Activated gamma-delta T cell treated with anti-CD3 and anti-CD28 coated beads, Interleukin-2, amount 50 U/mL, for 16 hours (primary cell): ENCODE measurements around the gene DPH1.
A peak's percentile ranks its signal among the peaks of the same experiment; 100 is the strongest.

ENCODE experiments used
- DNase-seq: peaks from one replicate; pipeline ENCODE4 v3.0.0-alpha.2; 2020; ENCODE audit warnings: low read depth

Gene DPH1

GRCh38 chr17:2027528-2028233 lies 2.3 kb upstream of the DPH1 start:
- DNase-seq = no peak

DNA sequence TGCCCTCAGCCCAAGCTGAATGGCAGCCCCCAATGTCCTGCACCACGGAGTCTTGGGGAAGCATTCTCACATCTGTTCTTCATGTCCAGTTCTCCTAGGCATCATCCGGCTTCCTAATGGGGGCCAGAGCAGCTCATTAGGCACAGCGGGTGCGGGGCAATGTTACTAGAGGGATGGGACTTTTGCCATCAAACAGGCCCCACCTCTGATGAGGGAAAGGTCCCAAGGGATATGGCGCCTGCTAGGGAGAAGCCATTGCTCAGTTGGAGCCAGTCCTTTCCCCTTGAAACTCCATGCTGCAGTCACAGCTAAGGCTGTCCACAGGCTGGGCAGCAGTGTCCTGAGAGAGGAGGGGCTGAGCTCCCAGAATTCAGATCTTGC lies 1.7 kb upstream of the DPH1 start:
- no peak for DNase-seq

DNA sequence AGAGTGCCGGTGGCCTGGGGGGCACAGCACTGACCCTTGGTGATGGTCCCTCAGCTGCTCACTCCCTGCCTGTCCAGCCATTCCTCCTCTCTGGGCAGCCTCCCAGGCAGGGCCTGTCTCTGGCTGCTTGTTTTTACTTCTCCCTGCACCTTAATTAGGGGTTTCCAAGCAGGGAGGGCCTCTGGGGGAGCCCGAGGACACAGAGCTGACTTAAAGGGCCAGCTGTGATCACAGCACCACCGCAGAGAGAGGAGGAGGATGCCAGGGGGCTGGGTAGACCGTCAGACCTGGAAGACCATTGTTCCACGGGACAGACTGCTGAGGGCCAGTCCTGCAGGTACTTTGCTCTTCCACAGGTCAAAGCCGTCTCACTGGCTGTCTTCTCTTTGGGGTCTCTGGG lies 1.2 kb upstream of the DPH1 start:
- DNase-seq = no peak

- DNase-seq = no peak
Measured at GRCh38 chr17:2030779-2031163, 818 bp downstream of the DPH1 start.

DNA sequence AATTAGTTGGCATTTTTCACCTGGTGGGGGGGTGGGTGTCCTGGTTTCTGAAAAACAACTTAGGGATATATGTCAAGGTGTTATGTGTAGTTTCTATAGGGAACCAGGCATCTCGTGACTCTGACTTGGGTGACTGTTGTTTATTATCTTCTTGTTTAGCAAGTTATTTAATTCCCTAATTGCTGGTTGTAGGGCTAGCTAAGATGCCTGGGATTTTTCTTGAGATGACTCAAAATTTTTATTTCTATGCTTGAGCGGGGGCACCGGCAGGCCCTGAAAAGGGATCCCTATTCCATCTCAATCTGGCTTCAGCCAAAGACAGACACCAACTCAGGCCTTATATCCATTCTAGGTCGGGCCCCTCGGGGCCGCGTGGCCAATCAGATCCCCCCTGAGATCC lies 3.2 kb downstream of the DPH1 start:
- DNase-seq = no peak

DNA sequence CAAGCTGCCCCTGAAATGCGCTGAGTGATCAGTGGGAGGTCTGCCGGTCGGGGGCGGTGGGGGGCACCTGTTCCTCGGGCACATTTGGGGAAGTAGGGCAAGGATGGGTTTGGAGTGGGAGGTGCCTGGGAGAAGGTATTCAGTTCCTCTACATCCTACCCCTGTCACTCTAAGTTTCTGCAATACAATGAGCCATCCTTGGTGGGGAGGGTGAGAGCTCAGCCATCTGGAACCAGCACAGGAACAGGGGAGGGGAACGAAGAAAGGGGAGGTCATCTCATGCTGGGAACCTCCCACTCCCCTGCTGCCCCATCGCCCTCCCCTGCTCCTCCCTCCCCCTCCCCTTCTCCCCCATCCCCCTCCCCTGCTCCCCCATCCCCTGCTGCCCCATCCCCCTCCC lies 4.2 kb downstream of the DPH1 start:
- no peak for DNase-seq

- no peak for DNase-seq
Measured at GRCh38 chr17:2034806-2035540, 5.0 kb downstream of the DPH1 start.

- no peak for DNase-seq
Measured at GRCh38 chr17:2035541-2036488, 5.9 kb downstream of the DPH1 start.

GRCh38 chr17:2037155-2037554 lies 7.2 kb downstream of the DPH1 start:
- DNase-seq = no peak

DNA sequence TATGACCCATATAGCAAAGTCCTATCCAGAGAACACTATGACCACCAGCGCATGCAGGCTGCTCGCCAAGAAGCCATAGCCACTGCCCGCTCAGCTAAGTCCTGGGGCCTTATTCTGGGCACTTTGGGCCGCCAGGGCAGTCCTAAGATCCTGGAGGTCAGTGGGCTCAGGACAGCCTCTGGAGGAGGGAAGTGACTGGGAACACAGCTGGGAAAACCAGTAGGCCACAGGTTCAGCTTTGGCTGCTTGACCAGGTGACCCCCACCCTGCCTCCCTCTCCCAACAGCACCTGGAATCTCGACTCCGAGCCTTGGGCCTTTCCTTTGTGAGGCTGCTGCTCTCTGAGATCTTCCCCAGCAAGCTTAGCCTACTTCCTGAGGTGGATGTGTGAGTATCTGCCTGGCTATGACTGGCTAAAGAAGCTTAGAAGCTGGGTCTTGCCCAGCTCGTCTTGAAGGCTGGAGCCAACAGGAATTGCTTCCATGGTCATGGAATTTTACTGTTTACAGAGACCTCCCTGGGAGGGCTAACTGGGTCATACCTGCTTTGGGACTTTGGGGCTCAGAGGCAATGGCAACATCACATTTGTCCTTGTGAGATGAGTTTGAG lies 10.4 kb downstream of the DPH1 start:
- no peak for DNase-seq

DNA sequence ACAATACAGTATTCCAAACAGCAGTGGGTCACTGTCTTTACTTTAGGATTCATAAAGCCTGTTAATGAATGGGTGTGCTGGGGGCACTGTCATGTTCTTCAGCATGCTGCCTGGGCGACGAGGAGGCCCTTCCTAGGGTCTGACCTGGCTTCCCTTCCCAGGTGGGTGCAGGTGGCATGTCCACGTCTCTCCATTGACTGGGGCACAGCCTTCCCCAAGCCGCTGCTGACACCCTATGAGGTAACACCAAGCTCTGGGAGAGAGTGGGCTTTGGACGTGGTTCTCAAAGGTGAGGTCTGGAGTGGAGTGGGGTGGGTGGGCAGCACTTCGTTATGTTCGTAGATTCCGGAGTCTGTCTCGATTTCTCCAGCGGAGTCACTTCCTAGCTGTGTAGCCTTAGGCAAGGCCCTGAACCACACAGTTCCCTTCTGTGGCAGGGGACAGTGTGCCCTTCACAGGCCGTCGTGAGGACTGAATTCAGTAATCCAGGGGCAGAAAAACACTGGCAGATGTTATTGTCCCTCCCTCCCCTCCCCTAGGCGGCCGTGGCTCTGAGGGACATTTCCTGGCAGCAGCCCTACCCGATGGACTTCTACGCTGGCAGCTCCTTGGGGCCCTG lies 11.1 kb downstream of the DPH1 start:
- no peak for DNase-seq

DNA sequence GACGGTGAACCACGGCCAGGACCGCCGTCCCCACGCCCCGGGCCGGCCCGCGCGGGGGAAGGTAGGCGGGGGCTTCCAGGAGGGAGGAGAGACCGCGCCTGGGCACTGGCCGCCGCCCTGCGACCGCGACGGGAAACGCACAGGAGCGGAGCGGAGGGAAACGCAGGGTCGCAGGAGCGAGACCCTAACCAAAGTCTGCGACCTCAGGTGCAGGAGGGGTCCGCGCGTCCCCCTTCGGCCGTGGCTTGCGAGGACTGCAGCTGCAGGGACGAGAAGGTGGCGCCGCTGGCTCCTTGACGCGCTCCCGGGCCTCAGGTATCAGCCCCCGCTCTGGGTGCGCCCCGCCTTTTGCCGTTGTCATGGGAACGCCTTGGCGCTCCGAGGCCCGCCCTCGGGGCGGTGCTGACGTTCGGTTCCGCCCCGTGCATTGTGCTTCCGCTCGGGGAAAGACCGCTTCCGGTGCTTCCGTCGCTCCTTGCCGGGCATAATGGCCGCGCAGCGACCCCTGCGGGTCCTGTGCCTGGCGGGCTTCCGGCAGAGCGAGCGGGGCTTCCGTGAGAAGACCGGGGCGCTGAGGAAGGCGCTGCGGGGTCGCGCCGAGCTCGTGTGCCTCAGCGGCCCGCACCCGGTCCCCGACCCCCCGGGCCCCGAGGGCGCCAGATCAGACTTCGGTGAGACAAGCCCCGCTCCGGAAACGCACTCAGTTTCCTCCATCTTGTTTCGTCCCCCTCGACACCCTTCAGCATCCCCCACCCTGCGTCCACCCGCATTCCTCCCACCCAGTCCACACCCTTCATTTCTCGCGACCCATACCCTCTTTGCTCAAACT lies 11.8 kb downstream of the DPH1 start, which contains the start of gene OVCA2:
TSS of gene OVCA2 (plus strand) at position 462 of the 829 bp plus-strand sequence. CDS start at position 488, 26 bp downstream.
- peak; percentile 97 for DNase-seq

- DNase-seq = no peak
Measured at GRCh38 chr17:2042390-2042847, 12.5 kb downstream of the DPH1 start.

GRCh38 chr17:2042933-2043332 lies 13.0 kb downstream of the DPH1 start:
- DNase-seq = no peak

DNA sequence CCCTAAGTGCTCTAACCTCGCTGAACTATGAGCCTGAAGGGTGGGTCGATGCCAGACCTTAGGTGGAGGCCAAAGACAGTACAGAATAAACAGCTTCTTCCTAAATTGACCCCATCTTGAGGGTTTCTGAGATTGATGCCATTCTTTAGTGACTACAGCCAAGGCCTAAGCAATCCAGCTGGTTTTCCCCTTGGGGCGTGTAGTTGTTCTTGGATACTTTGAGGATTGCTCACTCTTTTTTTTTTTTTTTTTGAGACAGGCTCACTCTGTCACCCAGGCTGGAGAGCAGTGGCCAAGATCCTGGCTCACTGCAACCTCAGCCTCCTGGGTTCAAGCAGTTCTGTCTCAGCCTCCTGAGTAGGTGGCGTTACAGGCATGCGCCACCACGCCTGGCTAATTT lies 13.8 kb downstream of the DPH1 start:
- DNase-seq = no peak

GRCh38 chr17:2044263-2044894 lies 14.4 kb downstream of the DPH1 start:
- DNase-seq = no peak

DNA sequence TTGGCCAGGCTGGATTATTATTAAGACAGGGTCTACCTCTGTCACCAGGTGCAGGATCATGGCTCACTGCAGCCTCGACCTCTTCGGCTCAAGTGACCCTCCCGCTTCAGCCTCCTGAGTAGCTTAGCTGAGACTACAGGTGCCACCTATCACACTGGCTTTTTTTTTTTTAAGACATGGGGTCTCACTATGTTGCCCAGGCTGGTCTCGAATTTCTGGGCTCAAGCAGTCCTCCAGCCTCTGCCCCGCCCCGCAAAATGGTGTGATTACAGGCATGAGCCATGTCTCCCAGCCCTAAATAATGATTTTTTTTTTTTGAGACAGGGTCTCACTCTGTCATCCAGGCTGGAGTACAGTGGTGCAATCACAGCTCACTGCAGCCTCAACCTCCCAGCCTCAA lies 17.6 kb downstream of the DPH1 start:
- no peak for DNase-seq

DNA sequence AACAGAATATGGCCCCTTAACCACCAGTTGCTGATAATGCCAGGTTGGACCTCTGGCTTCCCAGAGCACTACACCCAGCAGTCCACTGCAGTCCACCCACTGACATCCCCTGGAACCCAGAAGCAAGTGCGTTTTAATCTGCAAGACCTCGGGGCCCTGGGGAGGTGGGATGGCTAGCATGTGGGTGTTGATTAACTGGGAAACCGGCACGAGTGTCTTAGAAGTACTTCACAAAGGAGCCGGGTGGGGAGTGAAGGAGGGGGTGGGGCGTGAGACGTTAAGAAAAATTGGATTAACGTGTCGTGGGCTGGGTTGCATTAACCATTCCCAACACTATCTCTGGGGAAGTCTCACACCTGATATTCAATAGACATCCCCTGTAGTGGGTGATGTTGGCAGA lies 18.9 kb downstream of the DPH1 start:
- no peak for DNase-seq

DNA sequence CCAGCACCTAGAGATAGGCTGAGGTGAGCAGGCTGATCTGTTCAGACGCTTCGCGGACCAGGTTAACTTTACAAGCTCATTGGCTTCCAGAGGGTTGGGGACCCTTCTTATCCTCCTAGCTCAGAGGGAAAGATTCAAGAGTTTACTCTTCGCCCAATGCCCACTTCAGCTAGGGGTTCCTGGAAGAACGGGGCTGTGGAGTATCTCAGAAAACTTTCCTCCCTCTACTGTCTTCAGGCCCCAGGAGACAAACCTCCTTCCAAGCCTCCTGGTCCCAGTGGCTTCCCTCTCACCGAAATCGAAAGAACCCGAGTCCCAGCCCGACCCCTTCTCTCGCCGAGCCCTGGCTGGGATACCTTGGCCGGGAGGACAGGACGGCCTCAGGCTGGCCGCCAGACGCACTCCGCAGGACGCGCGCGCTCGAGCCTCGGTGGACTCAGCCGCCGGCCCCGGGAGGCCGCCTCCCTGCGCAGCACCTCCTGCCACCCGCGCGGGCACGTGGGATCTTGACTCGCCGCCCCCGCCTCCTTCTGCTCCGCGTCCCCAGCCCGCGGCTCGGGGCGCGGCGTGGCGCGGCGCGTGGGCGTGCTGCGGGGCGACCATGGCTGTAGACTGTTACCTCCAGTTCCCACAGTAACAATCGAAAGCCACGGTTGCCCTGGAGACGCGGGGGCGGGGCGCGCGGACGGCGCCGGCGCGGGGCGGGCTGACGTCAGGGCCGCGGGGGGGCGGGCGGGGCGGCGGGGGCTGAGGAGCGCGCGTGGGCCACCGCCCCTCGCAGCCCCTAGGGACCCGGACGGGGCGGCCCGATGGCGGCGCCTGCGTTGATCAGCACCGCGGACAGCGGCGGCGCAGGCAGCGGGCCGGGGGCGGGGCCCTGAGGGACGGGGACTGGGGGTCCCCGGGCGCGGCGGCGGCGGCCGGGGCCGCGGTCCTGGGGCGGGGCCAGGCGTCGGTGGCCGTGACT lies 19.7 kb downstream of the DPH1 start:
- DNase-seq = peak; percentile 86
